Thoracic aorta (tissue), 2 donors: ENCODE data around the gene FAM131A. TPM values are rescaled to one million over a fixed set of nuclear protein-coding genes. Genes with fewer than 3 reads are reported as not detected.

Experiments
- ATAC-seq: fragments of 150-250 bp; one replicate; pipeline ENCODE4 v1.8.0; 2017; ENCODE audit warnings: low read depth; ENCODE audit not compliant: insufficient number of reproducible peaks, low FRiP score
- DNase-seq: peaks from one replicate; pipeline ENCODE4 v3.0.0-alpha.2; 2020; ENCODE audit warnings: low spot score
- H3K27ac ChIP-seq, 2 donors: fragments of 200-600 bp; sonication (generic); 1 replicate in 1 of 2; 2 replicates in 1 of 2; pipeline ENCODE4 v1.5.1; 2016; ENCODE audit warnings: mild to moderate bottlenecking in 2 of 2, moderate library complexity in 2 of 2
- H3K27me3 ChIP-seq: fragments of 200-600 bp; sonication (generic); replicated peaks from 2 replicates; pipeline ENCODE4 v1.6.0; 2016; ENCODE audit warnings: mild to moderate bottlenecking; ENCODE audit not compliant: insufficient read depth
- H3K36me3 ChIP-seq: fragments of 200-600 bp; sonication (generic); one replicate; pipeline ENCODE4 v1.5.1; 2016
- H3K4me1 ChIP-seq, 2 donors: fragments of 200-600 bp; sonication (generic); 1 replicate in 1 of 2; 2 replicates in 1 of 2; pipeline versions ENCODE4 v1.5.1 to v1.6.0; 2016; ENCODE audit warnings: low read depth in 2 of 2, mild to moderate bottlenecking in 1 of 2; ENCODE audit not compliant: control insufficient read depth in 1 of 2
- H3K4me3 ChIP-seq: fragments of 200-600 bp; sonication (generic); 2 replicates; pipeline ENCODE4 v1.5.1; 2016; ENCODE audit warnings: mild to moderate bottlenecking
- H3K9me3 ChIP-seq: fragments of 200-600 bp; sonication (generic); 2 replicates; pipeline ENCODE4 v1.5.1; 2016
- total RNA-seq, 2 donors: library from RNA; depleted of rRNA; stranded (reverse); fragments of >200 nt; gene quantifications; one replicate each; pipeline versions ENCODE4 v1.1.0 to v1.2.3, GENCODE V29; 2016
- TF ChIP-seq, protein P1 (sequence below): fragments of 200-600 bp; sonication (generic); IDR thresholded peaks from one replicate; pipeline ENCODE4 v1.5.1; 2019; ENCODE audit warnings: antibody characterized with exemption

The FAM131A gene
- total RNA-seq, 2 donors from 2014 or later: 55.4 to 91.8 TPM

DNA sequence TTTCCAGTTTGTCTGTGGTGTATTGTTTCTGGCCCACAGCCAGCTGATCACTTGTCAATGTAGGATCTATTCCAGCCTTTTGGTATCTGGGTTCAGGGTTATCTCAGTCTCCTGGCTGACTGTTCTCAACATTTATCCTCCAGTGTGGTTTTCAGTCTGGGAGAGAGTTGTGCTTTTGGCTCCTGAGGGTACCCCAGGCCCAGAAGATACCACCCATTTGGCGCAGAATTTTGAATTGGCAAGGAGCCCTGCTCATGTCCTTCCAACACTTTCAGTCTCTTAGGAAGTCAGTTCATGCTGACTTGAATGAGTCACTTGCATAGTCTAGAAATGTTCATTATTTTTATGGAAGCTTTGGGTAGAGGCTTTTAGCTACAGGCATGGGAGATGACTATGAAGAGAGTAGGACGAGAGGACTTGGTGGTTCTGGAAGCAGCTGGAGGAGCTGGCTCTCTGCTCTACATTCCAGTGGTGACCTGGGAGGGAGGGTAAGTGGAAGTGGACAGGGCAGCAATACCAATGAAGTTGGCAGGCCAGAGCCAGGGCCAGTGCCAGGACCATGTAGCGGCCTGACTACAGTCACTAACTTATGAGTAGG is 31.3 kb downstream of the FAM131A start:
- no peaks in the 10 kb centered on the region for H3K36me3 ChIP-seq
- TF ChIP-seq, protein P1, sequence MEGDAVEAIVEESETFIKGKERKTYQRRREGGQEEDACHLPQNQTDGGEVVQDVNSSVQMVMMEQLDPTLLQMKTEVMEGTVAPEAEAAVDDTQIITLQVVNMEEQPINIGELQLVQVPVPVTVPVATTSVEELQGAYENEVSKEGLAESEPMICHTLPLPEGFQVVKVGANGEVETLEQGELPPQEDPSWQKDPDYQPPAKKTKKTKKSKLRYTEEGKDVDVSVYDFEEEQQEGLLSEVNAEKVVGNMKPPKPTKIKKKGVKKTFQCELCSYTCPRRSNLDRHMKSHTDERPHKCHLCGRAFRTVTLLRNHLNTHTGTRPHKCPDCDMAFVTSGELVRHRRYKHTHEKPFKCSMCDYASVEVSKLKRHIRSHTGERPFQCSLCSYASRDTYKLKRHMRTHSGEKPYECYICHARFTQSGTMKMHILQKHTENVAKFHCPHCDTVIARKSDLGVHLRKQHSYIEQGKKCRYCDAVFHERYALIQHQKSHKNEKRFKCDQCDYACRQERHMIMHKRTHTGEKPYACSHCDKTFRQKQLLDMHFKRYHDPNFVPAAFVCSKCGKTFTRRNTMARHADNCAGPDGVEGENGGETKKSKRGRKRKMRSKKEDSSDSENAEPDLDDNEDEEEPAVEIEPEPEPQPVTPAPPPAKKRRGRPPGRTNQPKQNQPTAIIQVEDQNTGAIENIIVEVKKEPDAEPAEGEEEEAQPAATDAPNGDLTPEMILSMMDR: no peak
- DNase-seq (no peak), ATAC-seq (peak; percentile 10)
- peak overlapping the region; percentile 48 to 81 for H3K27ac ChIP-seq
- peak overlapping the region; percentile 16 for H3K4me3 ChIP-seq
- H3K27me3 ChIP-seq: no peaks in the 10 kb centered on the region
- no peaks in the 10 kb centered on the region for H3K9me3 ChIP-seq
- peaks cover 20 to 47% of the 10 kb centered on the region in 2 donors for H3K4me1 ChIP-seq

DNA sequence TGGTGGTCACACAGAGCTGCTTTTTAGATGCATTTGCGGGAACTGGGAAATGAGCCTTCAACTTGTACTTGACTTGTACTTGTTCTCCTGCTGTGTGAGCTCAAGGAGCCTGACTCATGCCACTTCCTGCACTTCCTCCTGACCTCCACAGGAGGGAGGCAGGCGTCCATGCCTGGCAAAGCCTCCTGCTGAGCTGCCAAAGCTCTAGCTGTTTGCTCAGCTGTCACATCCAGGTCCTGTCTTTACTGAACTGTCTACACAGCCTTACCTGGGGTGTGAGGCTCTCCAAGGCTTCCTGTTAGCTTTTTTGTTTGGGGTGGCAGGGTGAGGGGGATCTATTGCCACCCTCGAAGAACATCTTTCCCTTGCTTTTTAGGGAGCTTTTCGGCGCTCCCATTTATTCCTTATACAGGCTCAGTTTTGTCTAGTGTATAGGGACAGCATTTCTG is 34.2 kb downstream of the FAM131A start:
- no peak for DNase-seq
- Histone ChIP-seq H3K36me3 (no peaks in the 10 kb centered on the region), H3K27ac (peak overlapping the region in 1 of 2 donors; percentile 50), H3K4me1 (peaks cover 18 to 37% of the 10 kb centered on the region in 2 donors), H3K9me3 (no peaks in the 10 kb centered on the region), H3K27me3 (no peaks in the 10 kb centered on the region), H3K4me3 (no peak overlapping the region)
- TF ChIP-seq, protein P1: peak; percentile 95
- peak; percentile 66 for ATAC-seq

DNA sequence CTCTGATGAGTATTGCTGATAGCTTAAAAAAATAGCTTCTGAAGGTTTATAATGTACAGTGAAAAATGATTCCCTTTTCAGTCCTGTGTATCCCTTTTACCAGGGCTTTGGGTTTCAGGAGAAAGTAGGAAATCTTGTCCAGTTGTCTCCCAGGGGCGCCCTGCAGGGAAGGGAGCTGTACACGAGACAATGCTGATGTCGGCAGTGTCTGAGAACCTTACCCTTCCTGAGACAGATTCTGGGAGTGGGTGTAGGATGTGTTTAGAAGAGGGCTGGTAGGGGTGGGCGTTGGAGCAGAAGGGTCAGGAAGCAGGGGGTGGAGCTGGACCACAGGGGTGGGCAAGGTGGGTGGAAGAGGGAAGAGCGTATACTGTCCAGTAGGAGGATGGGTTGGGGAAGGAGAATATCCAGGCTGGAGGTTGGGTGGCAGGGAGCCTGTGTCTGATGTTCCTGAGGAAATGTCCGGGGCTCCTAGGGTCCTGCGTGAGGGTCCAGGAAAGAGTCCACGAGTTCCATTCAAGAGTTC is 35.0 kb downstream of the FAM131A start:
- DNase-seq (no peak), ATAC-seq (no peak)
- TF ChIP-seq, protein P1: no peak
- Histone ChIP-seq H3K4me3 (no peak overlapping the region), H3K9me3 (no peaks in the 10 kb centered on the region), H3K27ac (no peak overlapping the region), H3K27me3 (no peaks in the 10 kb centered on the region), H3K4me1 (peaks cover 18 to 37% of the 10 kb centered on the region in 2 donors), H3K36me3 (no peaks in the 10 kb centered on the region)

DNA sequence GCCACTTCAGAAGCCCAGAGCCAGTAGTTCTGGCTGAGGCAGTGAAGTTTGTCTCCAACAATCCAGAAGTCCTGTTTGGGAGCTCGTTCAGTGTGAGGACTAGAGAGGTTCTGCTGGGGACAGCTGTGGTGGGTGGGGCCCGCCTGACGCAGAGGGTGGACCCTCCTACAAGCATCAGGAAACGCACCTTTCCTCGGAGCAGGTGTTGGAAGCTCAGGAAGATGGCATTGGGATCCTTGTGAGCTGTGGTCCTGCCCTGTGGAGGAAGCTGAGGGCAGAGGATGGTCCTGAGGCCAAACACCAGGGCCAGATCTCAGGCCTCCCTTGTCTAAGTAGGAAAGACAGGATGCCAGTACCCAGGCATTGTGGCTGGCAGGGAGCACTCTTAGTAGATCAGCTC is 35.5 kb downstream of the FAM131A start:
- Histone ChIP-seq H3K27ac (no peak overlapping the region), H3K9me3 (no peaks in the 10 kb centered on the region), H3K4me1 (peaks cover 18 to 36% of the 10 kb centered on the region in 2 donors), H3K36me3 (no peaks in the 10 kb centered on the region), H3K27me3 (no peaks in the 10 kb centered on the region), H3K4me3 (no peak overlapping the region)
- ATAC-seq (no peak), DNase-seq (no peak)
- TF ChIP-seq, protein P1: no peak

DNA sequence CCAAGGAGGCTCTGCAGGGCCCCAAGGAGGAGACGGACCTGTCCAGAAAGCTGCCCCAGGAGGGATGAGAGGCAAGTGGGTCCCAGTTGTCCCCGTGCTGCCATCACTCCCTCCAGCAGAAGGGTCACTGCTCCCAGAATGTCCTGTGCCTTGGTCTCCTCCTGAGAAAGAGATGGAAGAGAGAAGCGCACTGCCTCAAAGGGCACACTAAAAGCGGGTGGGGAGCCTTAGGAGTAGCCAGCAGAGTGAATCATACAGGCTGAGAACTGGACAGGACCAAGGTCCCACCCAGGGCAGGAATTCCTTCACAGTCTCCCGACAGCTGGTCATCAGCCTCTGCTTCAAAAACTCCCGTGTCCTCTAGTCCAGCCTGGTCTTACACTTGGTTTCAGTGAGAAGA is 36.0 kb downstream of the FAM131A start:
- no peak overlapping the region for H3K27ac ChIP-seq
- no peaks in the 10 kb centered on the region for H3K9me3 ChIP-seq
- H3K27me3 ChIP-seq: no peaks in the 10 kb centered on the region
- ATAC-seq: no peak
- no peaks in the 10 kb centered on the region for H3K36me3 ChIP-seq
- no peak overlapping the region for H3K4me3 ChIP-seq
- TF ChIP-seq, protein P1: no peak
- DNase-seq: no peak
- peaks cover 15 to 31% of the 10 kb centered on the region in 2 donors for H3K4me1 ChIP-seq
